Endodermal cell (in vitro differentiated cells): Measurements from ENCODE around the gene ANO1. TPM values are rescaled to one million over a fixed set of nuclear protein-coding genes. Genes with fewer than 3 reads are reported as not detected.

Experiments used
- DNase-seq: peaks from one replicate; pipeline ENCODE4 v3.0.0-alpha.2; 2017
- H3K27ac ChIP-seq: 2 replicates; pipeline ENCODE4 v1.5.1; 2013; ENCODE audit warnings: mild to moderate bottlenecking, low read depth, low read length, moderate library complexity
- H3K27me3 ChIP-seq: 2 replicates; pipeline ENCODE4 v1.6.1; 2013; ENCODE audit warnings: mild to moderate bottlenecking, low read length, moderate library complexity; ENCODE audit not compliant: insufficient read depth, control insufficient read depth, poor library complexity, severe bottlenecking
- H3K36me3 ChIP-seq: 2 replicates; pipeline ENCODE4 v1.7.0; 2013; ENCODE audit warnings: mild to moderate bottlenecking, low read length, moderate library complexity; ENCODE audit not compliant: control insufficient read depth, insufficient read depth
- H3K4me1 ChIP-seq: one replicate; pipeline ENCODE4 v1.7.0; 2013; ENCODE audit warnings: low read length; ENCODE audit not compliant: control insufficient read depth, insufficient read depth
- H3K4me3 ChIP-seq: 2 replicates; pipeline ENCODE4 v1.5.1; 2013; ENCODE audit warnings: mild to moderate bottlenecking, low read length, moderate library complexity
- H3K9ac ChIP-seq: 2 replicates; pipeline ENCODE4 v1.6.1; 2013; ENCODE audit warnings: mild to moderate bottlenecking, low read length, moderate library complexity; ENCODE audit not compliant: poor library complexity, severe bottlenecking; ENCODE audit errors: extremely low read depth
- H3K9me3 ChIP-seq: 2 replicates; pipeline ENCODE4 v1.6.1; 2013; ENCODE audit warnings: mild to moderate bottlenecking, low read length, moderate library complexity; ENCODE audit not compliant: control insufficient read depth
- H3K27ac Mint-ChIP-seq: 2 replicates; pipeline ENCODE4 v1.8.0; 2020; ENCODE audit warnings: mixed read lengths
- H3K27me3 Mint-ChIP-seq: 2 replicates; pipeline ENCODE4 v1.8.0; 2021; ENCODE audit warnings: mild to moderate bottlenecking, mixed read lengths; ENCODE audit not compliant: insufficient read depth
- H3K36me3 Mint-ChIP-seq: 2 replicates; pipeline ENCODE4 v1.8.0; 2020; ENCODE audit warnings: low read depth, mixed read lengths
- H3K4me1 Mint-ChIP-seq: 2 replicates; pipeline ENCODE4 v1.8.0; 2020; ENCODE audit warnings: mixed read lengths
- H3K4me3 Mint-ChIP-seq: 2 replicates; pipeline ENCODE4 v1.8.0; 2020; ENCODE audit warnings: mild to moderate bottlenecking, moderate library complexity, mixed read lengths
- H3K9me3 Mint-ChIP-seq: 2 replicates; pipeline ENCODE4 v1.8.0; 2020; ENCODE audit warnings: mild to moderate bottlenecking, mixed read lengths
- CTCF ChIP-seq: fragments of 200-600 bp; sonication (generic); conservative IDR thresholded peaks from 2 replicates; pipeline ENCODE4 v1.5.0; 2021; ENCODE audit warnings: antibody characterized with exemption, mild to moderate bottlenecking
- WGBS, 2 experiments: methylation state at CpG; one replicate each; pipeline versions ENCODE4 v1.1.5 to v1.1.7; 2013; ENCODE audit warnings: missing lambda C conversion rate in 2 of 2, mixed read lengths in 1 of 2; ENCODE audit not compliant: insufficient coverage in 1 of 2, insufficient read length in 1 of 2; 5-methylcytosine and 5-hydroxymethylcytosine counted together
- total RNA-seq, 2 donors: library from RNA; stranded (reverse); fragmentation: NEBNext Ultra II Directional in 1 of 2; extraction: Animal tissue kit (Norgen Biotek cat#: 25700) in 1 of 2; gene quantifications; 2 replicates in 1 of 2; 3 replicates in 1 of 2; pipeline ENCODE4 v1.2.1, GENCODE V29; 2021

Gene ANO1
- total RNA-seq, 2 donors from 2014 or later = 3.0 to 7.7 TPM

- H3K4me1 ChIP-seq = peaks cover 6% of the 10 kb centered on the region
- H3K27me3 Mint-ChIP-seq = peaks cover 43% of the 10 kb centered on the region
- DNase-seq = no peak
- peaks cover 29% of the 10 kb centered on the region for H3K4me1 Mint-ChIP-seq
- no peaks in the 10 kb centered on the region for H3K36me3 Mint-ChIP-seq
- no peak overlapping the region for H3K4me3 ChIP-seq
- H3K9ac ChIP-seq = no peak overlapping the region
- H3K36me3 ChIP-seq = no peaks in the 10 kb centered on the region
- H3K27ac ChIP-seq = no peak overlapping the region
- no peak overlapping the region for H3K4me3 Mint-ChIP-seq
- TF ChIP-seq CTCF = no peak
- no peaks in the 10 kb centered on the region for H3K9me3 ChIP-seq
- 96 to 100% methylated on average over 2 to 9 of the region's 9 CpGs for WGBS, 2 experiments
- no peaks in the 10 kb centered on the region for H3K9me3 Mint-ChIP-seq
- H3K27ac Mint-ChIP-seq = no peak overlapping the region
- peaks cover 58% of the 10 kb centered on the region for H3K27me3 ChIP-seq
Measured at GRCh38 chr11:70070706-70071105, 7.4 kb upstream of the ANO1 start.

- Histone ChIP-seq H3K4me3 (no peak overlapping the region), H3K27me3 (peaks cover 71% of the 10 kb centered on the region), H3K36me3 (no peaks in the 10 kb centered on the region), H3K27ac (no peak overlapping the region), H3K4me1 (peaks cover 6% of the 10 kb centered on the region), H3K9ac (no peak overlapping the region), H3K9me3 (no peaks in the 10 kb centered on the region)
- H3K4me3 Mint-ChIP-seq = no peak overlapping the region
- peaks cover 26% of the 10 kb centered on the region for H3K4me1 Mint-ChIP-seq
- 91 to 92% methylated on average over 6 to 12 of the region's 12 CpGs for WGBS, 2 experiments
- no peak overlapping the region for H3K27ac Mint-ChIP-seq
- DNase-seq = no peak
- no peaks in the 10 kb centered on the region for H3K9me3 Mint-ChIP-seq
- H3K36me3 Mint-ChIP-seq = no peaks in the 10 kb centered on the region
- no peak for TF ChIP-seq CTCF
- peaks cover 56% of the 10 kb centered on the region for H3K27me3 Mint-ChIP-seq
Measured at GRCh38 chr11:70071996-70072395, 6.1 kb upstream of the ANO1 start.

- H3K4me1 ChIP-seq = peaks cover 6% of the 10 kb centered on the region
- Mint-ChIP-seq H3K9me3 (no peaks in the 10 kb centered on the region), H3K4me3 (no peak overlapping the region), H3K27ac (no peak overlapping the region), H3K27me3 (peaks cover 60% of the 10 kb centered on the region), H3K4me1 (peaks cover 26% of the 10 kb centered on the region), H3K36me3 (no peaks in the 10 kb centered on the region)
- no peak overlapping the region for H3K27ac ChIP-seq
- H3K27me3 ChIP-seq = peaks cover 76% of the 10 kb centered on the region
- no peaks in the 10 kb centered on the region for H3K36me3 ChIP-seq
- no peak overlapping the region for H3K4me3 ChIP-seq
- H3K9me3 ChIP-seq = no peaks in the 10 kb centered on the region
- H3K9ac ChIP-seq = no peak overlapping the region
- peak; percentile 53 for DNase-seq
- 73 to 78% methylated on average over 11 to 12 of the region's 12 CpGs for WGBS, 2 experiments
- no peak for TF ChIP-seq CTCF
Measured at GRCh38 chr11:70072461-70072860, 5.7 kb upstream of the ANO1 start.
